GM21619 (cell line): ENCODE results near the gene GABRR2.

Experiments
- ATAC-seq: cut with Tn5 transposase; IDR thresholded peaks from one replicate; pipeline ENCODE4 v1.9.1; 2021; ENCODE audit not compliant: unreplicated experiment

GABRR2 gene

DNA sequence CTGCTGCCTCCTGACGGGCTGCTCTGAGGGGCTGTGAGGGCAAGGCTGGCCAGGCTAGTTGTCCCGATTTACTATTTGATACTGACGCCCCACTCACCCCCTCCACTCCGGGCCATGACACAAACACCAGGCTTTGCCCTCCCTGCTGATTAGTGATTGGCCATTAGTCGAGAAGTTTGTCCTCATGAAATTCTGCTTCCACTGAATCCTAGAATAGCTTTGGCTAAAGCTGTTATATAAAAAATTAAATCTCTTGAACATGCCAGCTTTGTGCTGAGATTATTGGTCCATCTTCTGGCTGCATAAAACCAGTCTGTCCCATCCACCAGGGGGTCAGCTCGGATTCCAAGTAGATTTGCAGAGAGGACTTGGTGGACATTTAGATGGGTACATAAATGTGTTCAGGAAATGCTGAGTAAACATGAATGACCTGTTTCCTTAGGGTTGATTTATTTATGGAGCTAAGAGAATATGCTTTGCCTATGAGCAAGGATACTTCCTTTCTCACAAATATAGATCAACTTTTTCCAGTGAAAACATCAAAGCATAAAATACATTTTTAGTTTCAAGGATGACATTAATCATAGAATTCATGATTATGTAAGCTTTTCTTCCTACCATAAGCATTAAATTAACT lies at the start of gene GABRR2:
Gene GABRR2, minus strand, starts transcription at position 51 of the 637 bp plus-strand sequence. CDS start 134 bp downstream, outside the sequence.
- no peak for ATAC-seq

DNA sequence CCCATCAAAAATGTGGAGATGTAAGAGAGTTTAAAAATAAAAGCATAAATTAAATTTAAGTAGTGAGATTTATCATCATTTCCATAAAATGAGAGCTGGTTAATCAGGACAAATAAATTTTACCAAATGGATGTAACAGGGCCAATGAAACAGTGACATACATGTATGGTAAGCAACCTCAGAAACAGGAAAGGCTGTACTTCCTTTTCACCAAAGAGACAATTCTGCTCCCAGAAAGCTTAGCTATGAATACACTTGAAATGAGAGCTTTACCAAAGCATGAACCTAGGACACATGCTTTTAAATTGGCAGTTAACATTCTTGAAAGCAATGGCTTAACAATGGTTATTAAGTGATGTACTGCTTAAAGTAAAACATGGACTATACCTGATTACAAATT lies 49.5 kb upstream of the GABRR2 start:
- no peak for ATAC-seq

DNA sequence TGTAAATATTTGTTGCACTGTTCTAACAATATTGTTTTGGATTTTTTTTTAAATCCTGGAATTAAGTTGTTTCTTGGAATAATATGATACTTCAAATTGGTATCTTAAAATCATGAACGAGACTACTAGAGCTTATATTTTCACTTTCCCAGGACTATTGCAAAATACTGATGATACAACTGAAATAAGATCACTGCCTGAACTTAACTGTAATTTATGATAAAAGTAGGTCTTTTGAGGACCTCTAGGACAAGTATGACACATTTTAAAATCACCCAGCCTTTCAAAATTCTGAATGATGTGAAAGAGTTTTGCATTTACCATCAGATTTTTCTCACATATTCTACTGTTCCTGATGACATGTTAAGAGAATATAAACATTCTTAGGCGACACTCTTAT lies 46.1 kb upstream of the GABRR2 start:
- ATAC-seq = no peak

DNA sequence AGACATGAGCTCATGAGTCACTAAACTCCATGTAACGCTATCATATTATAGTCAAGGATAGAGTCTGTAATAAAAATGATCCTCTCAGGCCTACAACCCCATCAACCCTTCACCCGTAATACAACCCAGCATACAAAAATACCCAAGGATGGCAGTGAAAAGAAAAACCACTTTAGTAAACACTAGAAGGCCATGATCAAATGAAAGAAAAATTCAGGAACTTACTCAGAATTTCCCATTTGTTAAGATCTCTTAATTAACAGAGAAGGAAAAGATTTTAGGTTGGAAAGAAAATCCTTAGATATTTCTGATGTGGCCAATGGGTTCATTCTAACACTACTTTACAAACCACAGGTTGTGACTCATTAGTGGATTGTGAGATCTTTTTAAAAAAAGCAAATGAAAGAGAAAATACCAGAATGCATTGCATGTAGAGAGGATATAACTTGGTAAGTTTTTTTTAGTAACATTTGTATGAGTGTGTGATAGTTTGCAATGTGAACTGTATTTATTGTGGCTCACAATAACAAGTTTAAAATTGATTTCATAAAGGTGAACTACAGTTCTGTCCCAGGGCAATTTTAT lies 45.4 kb upstream of the GABRR2 start:
- ATAC-seq = peak; percentile 44

DNA sequence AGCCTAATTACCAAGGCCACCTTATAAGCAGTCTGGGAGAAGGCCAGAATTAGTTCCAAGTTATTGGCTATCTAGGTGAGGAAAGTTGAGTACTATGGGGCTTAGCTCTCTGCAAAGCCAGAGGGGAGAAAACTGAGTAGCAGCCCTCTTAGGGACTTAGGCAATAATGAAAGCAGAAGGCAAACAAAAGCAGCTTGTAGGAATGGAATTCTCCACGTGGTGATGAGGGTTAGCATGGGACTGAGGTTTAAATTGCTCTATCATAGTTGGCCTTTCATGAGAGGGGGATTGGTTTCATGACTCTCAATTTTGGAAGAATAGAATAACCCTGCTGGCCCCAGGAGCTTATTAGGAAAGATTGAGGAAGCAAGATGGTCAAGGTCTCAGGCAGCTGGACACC lies 44.5 kb upstream of the GABRR2 start:
- no peak for ATAC-seq

DNA sequence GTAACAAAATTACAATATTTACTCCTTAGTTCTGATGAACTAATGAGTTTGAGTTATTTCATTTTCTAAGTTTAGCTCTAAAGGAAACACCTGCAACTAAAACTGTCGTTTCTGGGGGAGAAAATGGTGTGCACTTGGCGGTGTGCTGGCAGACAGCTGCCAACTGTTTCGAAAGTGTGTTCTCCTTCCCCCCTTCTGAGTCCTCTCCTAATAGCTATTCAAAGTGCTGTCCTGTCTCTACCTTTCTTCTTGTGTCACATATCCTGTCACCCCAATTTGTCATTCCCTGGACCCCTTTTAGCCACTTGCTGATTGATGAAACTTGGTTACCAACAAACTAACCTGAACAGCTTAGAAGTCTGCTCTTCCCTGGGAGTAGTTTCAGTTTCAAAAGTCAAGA lies 42.3 kb upstream of the GABRR2 start:
- ATAC-seq = peak; percentile 48

DNA sequence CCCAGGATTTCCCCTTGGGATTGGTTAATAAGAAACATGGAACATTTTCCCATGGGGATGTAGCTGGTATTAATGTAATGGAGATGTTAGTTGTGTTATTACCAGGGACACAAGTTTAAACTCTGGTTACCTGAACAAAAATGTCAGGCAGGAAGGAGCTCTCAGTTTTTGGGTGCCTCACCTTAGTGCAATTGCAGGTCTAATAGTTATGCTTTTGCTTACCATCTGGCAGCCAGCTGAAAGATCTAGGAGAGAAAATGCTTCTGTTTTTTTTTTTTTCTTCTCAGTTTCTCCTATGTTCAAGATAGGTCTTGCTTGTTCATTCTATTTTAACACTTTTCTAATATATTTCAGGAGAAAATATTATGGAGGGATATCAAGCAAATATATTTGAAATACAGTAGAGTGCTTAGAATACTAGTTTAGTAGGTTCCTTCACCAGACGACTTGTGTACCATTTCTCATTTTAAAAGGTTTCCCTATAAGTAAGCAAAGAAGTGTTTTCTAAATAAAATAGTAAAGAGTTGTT lies 41.6 kb upstream of the GABRR2 start:
- no peak for ATAC-seq

DNA sequence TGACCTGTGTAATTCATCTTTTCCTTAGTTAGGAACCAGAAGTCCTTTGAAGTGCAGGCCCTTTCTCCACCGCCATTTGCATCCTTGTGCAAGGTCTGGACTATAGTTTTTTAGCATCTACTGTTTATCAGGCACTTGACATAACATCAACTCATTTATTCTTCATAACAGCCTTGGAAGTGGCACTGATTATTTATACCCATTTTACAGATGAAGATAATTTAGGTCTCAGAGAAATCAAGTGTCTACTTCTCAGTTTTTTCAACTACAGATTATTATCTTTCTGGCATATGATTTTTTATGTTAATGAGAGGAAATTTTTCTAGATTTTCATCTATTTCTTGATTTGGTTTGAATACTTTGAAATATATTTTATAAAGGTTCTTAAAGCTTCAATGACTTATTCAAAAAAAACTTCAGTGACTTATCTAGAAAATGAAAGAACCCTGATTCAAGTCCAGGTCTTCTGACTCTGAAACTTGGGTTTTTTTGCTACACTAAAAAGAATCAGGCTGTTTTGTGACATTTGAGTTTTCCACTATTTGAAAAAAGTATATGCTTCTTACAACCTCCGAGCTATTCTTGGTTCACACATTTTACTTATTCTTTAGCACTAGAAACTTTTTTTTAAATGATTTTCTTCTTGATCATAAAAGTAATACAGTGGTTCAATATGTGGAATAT lies 40.6 kb upstream of the GABRR2 start:
- no peak for ATAC-seq

DNA sequence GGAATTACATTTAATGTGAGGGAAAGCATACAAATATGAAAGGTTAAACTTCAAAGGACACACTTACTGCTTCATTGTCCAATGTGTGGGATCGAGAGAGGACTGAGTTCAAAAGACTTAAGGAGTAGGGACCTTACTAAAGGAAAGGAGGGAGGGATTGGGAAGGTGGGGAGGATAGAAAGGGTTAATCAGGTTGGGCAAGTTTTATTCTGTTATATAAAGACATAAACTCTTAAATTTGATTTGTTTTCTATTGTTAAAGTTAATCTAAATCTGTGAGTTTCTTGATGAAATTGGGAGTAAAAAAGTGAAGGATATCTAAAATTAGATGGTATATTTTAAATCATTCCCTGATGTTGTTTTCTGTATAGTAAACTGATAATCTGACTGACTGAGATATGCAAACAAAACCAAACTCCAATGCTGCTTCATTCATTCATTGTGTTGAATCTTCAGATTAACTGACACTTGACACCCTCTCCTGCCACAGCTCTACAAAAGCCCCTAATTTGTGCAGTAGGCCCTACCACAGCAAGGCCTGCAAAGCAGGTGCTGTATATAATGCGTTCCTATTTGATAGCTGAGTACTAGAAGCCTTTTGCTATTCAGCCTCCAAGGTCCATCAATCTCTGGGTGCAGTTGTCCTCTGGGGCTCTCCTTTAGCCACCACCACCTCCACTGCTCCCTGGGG lies 38.7 kb upstream of the GABRR2 start:
- ATAC-seq = no peak

DNA sequence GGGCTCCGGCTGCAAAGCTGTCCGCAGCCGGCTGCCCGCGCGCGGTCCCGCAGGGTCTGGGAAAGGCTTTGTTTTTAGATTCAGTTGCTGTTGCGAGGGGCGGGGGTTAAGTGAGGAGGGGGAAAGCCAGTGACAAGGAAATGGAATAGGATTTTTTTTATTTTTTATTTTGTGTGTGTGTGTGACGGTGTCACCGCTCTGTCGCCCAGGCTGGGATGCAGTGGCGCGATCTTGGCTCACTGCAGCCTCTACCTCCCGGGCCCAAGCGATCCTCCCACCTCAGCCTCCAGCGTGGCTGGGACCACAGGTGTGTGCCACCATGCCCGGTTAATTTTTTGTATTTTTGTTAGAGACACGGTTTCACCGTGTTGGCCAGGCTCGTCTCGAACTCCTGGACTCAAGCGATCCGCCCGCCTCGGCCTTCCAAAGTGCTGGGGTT lies 38.0 kb upstream of the GABRR2 start:
- ATAC-seq = no peak

DNA sequence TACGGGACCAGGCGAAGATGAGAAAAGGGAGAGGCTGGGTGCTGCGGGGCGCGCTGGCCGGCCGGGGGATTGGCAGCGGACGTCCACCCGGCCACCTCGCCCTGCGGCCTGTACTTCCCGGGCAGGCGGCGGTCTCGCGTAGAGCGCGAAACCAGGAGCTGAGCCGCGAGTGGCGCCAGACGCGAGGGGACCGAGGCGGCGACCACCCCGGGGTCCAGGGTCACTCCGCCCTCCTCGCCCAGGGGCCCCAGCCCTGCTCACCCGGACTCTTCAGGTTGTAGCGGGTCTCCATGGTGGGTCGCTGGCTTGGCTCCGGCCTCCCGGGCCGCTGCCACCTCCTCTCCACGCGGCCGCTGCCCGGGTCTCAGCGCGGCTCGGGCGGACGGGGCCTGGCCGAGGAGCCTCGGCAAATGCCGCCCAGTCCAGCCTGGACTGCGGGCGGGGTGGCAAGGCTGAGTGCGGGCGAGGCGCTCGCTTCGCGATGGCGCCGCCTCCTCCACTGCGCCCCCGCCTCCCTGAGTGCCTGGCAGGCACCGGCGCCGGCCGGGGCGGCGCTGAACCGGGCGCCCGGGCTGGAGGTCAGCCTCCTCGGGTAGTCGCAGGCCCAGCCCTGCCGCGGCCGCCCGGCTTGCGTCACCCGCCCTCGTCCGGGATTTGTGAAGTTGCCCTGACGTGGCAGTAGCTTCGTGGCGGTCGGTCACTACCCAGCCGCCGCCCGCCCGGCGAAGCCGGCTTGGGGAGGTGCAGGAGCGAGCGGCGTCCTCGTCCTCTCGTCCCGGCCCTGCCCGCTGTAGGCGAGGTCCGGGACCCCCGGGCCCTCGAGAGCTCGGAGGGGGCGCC lies 37.4 kb upstream of the GABRR2 start, which contains the start of gene UBE2J1:
Gene UBE2J1, minus strand, starts transcription at position 445 of the 840 bp plus-strand sequence. Its CDS starts 153 bp downstream, at position 292.
- peak; percentile 37 for ATAC-seq

DNA sequence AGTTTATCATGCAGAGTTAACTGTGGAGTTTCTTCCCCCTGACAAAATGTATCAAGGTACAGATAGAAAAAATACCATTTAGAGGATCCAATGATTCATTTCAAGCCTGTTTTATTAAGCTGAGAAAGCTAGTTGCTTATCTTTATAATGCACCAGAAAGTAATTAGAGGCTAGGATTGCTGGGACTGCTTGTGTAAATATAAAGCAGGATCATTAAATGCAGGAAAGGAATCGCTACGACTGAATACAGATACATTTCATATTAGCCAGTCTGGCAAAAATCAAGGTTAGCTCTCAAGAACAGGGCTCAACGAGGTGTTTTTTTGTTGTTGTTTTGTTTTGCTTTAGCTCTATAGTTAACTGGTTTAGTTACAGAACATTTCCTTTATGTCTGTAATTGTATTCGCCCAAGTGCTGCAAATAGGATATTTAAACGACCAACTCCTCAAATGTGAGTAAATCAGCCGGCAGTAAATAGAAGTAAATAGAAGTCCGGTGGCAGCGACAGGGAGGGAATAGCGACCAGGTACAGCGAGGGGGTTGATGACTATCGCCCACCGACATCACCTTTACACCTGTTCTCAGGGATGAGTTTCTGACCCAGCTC lies 36.7 kb upstream of the GABRR2 start:
- no peak for ATAC-seq

DNA sequence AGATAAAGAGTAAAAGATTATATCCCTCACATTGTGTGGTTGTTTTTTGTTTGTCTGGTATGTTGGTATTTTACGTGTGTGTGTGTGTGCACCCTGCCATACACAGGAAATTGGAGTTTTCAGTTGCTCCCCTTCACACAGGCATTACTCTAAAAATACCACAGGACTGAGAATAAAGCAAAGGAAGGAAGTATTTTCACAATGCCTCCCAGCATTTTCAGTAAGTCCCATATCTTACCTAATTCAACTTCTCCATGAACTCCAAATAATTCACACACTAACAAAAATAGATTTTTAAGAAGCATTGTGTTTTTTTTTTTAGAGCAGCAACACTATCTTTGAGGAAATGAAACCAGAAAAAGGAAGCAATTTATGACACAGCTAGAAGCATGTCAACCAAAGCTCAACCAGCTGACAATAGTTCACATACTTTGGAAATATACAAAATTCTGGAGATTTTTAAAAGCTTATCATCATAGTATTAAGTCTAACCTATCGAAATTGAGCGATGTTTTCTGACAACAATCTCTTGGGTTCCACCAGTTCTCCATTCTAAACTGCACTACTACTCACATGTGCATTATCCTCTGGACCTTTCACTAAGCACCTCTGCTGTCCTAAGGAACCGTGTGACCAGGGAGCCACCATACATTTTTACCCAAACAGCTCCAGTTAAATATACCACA lies 35.3 kb upstream of the GABRR2 start:
- peak; percentile 28 for ATAC-seq

DNA sequence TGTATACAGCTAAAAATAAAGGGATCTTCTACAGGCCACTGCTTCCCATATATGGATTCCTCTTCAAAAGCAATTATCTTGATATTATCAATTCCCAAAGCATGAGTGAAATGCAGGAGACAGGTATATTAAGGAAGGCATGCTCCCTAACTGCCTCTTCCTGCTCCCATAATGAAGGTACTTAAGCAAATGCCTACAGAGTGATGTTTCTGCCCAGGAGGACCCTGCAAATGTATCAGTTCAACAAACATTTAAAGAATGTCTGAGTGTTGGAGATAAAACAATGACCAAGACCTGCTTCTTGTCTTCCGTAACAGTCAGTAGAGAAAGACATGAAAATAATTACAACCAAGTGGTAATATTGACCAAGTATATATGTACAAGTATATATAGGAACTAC lies 33.3 kb upstream of the GABRR2 start:
- no peak for ATAC-seq

DNA sequence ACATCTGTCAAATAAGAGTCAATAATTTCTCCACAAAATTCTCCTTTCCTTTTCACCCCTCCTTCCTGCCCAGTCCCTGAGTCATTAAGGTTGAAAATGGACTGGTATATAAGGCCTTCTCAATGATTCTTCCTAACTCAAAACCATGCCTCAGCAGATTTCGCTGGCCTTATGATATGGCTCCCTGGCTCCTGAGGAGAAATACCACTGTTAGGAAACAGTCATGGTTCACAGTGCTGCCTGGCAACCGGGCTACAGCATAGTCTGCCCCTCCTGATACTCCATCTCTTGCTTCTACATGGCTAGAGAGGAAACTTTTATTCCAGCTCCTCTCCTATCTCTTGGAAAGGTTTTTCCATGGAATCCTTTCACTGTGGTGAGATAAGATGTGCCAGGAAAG lies 32.7 kb upstream of the GABRR2 start:
- no peak for ATAC-seq

DNA sequence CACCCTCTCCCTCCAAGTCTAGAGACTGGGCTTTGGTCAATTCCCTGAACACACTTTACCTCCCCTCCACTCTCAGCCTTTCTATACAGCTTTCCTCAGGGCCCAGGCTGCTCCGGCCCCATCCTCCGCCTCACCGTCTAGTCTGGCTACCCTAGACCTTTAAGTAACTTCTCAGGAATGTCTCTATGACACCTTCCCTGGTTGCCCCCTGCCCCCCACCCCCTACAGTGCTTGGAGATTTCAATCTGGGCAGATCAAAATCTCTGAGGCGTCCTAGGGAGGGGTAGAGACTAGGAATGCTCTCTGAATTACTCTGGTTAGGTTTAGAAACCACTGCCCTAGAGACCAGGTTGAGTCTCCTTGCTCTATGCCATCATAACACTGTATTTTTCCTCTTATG lies 31.3 kb upstream of the GABRR2 start:
- no peak for ATAC-seq

DNA sequence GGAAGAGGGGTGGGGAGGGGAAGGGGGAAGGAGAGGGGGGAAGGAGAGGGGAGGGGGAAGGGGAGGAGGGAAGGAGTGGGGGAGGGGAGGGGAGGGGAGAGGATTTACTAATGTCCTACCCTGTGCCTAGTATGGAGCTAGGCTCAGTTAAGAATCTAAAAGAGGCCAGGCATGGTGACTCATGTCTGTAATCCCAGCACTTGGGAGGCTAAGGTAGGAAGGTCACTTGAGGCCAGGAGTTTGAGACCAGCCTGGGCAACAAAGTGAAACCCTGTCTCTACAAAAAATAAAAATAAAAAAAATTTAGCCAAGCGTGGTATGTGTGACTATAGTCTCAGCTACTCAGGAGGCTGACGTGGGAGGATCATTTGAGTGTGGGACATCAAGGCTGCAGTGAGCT lies 24.5 kb upstream of the GABRR2 start:
- ATAC-seq = no peak

DNA sequence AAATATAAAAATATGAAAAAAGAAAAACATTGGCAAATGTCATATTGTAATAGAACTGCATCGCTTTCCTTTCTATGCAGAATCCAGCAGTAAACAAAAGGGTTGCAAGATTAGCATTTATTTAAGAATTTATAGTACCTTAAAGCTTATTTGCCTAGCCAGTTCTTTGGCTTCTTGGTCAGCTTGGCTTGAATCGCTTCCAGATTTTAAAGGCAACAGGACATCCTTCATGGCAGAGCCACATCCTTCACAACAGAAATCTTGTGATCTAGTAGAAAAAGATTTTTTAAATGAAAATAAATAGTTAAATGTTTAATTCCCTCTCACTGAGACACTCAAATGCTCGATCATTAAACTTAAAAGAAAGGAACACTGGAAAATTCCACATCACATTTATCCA lies 20.1 kb upstream of the GABRR2 start:
- no peak for ATAC-seq

DNA sequence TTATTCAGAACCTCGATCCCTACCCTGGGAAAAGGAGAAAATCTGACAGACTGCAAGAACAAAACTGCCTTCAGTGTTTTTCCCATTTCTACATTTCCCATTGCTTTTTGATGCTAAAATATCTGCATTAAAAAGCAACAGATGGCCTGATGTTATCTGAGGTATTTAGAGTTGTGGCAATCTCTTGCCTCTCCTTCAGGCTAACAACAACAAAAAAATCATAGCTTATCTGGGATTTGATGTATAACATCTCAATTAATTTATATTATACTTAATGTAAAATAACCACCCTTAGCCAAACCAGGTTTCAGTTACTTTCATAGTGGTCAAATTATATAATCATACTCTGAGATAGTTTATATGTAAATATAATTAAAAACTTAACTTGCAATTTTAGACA lies 15.8 kb upstream of the GABRR2 start:
- no peak for ATAC-seq

DNA sequence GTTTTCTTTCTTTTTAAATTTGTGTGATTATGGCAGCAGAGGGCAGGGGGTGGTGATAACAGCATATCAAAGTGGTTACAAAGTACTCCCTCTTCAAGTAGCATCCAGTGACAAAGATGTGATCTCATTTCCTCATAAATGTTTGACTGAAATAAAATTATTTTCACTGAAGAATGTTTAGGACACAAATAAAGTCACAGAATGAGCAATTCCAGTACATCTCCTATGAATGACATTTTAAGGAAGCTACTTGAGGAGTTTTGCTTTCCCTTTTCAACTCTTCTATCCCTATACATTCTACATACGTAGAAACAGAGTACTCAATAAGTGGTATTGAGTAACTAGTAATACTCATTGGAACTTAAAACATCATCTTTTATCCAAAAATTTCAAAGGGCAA lies 13.9 kb upstream of the GABRR2 start:
- no peak for ATAC-seq
